Measurements from ENCODE around the gene CCDC86.

Gene CCDC86

DNA sequence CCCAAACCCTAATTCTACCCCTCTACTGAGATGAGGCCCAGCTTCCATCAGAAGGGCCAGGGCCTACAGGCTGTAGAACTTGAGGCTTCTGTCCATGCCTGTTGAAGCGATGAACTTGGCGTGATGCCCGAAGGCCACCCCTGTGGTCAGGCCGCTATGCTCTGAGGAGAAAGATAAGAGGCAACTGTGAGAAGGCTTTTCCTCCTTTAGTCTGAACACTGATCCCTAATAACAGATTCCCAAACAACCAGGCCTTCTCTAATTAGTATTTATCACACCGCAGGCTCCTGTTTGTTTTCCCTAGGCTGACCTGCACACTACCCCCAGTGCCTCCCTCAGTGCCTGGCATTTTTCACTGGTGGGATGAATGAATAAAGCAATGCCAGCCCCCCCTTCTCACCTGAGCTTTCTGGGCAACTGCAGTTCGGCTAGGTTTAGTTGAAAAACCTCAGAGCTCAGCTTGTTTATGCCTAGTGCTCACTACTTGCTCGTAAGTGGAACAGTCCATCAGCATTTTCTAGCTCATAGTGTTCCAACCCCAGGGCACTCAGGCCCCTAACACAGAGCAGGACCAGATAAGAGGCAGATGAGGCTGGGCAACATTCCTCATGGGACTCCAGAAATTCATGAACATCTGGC lies 49.3 kb downstream of the CCDC86 start:
- DNase-seq (ENCODE audit: low spot score): no peak

GRCh38 chr11:60895687-60896086 lies 53.8 kb downstream of the CCDC86 start:
- DNase-seq (ENCODE audit: low spot score): no peak

DNA sequence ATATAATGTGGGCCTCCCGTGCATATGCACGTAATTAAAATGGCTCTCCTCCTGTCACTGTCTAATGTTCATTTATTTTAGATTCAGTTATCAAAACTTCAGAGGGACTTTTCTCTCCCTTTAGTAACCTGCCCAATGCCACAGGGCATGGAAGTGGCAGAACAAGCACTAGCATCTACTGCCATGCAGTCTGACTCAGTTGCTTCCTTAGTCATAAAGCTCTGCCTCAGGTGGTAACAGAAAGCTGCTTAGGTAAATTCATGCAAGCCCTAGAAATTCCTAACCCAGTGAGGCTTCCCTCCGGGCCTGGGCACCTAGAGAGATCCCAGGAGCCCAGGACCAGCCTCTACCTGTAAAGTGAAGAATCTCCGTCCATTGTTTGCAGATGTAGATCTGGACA lies 55.6 kb downstream of the CCDC86 start:
- DNase-seq (ENCODE audit: low spot score): no peak

DNA sequence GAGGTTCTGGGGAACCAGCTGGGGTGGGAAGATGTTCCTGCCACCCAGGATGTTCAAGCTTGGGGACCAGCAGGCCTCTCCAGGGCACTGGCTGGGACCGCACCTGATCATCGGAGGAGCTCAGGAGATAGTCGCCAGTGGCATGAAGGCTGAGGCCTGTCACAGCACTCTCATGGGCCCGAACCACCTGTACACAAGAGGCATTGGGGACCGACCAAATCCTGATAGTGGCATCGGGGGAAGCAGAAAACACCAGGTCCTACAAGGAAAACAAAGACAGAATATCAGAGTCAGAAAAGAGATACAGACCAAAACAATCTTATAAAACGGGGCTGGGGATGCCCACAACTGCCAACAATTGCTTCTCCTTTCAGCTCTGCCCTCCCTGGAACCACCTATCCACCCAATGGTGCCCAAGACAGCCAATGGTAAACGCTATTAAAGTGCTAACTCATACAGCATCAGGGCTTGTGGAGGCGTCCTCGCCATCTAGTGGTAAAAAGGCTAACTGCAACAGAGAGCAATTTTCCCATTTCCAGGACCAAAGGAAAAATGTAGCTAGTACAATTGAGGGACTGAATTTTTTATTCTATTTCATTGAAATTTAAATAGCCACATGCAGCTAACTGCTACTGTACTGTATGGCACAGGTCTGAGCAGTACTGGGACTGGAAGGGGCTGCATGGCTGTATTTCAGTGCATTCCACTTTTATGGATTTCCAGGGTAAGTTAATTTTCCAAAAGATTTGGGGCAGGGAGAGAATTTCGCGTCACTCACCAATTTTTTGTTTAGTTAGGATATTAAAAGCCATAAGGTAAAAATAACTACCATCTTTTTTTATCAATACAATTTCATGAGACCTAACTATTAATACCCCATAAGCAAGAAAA lies 57.4 kb downstream of the CCDC86 start:
- DNase-seq (ENCODE audit: low spot score): peak; percentile 62

DNA sequence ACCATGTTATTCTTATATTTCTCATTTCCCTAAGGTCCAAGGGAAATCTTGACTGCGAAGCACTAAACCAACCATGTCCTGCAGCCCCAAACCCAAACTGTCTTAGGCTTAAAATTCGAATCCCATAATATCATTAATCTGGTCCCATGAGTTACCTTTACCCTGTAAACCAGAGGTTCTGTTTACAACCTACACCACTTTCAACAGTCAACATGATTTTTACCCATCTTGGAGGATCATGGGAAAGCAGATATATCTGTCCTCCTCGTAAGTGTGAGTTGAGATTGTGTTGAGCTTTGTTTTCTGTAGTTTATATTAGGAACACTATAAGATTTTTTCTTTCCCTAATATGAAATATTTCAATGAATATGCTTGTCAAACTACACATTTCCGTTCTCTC lies 58.1 kb downstream of the CCDC86 start:
- no peak for DNase-seq (ENCODE audit: low spot score)

All from SW480 (cell line).